NCI-H510A treated with DMSO at 0.1 percent for 48 hours (cell line): Measurements from ENCODE around the gene BCKDHB.

Source experiments
- DNase-seq: peaks from one replicate; lab custom pipeline; 2025; lab: John Stamatoyannopoulos, UW

BCKDHB gene

DNA sequence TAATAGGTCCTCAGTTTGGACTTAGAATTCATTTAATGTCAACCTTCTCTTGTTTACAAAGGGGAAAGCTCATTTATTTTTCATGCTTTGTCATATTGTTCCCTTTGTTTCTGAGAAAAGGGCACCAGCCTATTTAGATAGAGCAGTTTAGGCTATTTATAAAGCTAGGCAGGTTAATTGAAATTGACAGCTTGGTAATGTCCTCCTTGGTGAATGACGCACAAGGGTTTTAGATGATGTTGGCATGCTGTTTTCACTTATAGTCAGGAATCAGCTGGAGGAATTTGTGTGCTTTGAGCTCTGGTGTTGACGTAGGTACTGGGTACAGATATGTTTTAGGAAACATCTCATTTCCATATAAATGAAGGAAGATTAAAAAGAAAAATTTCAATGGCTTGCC, 45.2 kb downstream of the BCKDHB start:
- no peak for DNase-seq

DNA sequence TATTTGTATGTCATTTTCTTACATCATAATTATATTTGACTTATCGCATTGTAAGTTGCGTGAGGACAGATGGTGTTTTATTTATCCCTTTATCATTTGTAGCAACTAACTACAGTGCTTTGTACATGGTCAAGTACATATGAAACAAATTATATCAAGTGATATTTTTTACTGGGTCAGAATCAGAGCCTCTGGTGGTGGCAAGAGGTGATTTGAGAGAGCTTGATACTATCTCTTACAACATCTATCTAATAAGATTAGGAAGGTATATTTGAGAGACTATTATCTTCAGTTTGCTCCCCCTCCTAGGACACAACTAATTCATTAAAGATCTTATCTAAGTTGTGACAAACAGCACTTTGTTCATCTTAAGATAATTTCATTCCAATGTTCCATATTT, 47.7 kb downstream of the BCKDHB start:
- no peak for DNase-seq

DNA sequence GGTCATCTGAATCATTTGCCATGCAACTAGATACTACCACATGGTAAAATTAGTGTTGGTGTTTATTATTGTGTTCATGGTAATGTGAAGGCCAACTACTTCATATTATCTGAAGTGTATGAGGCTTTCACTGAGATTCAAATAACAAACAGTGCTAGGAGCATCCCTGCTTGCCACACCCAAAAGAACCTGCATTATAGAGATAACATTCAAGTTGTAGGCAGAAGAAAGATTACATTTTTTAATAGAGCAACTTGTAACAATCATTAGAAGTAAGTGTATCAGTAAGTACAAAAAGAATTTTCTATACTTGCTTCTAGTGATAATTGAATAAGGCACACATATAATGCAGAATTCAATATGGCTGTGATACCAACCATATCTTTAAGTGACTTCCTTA, 49.8 kb downstream of the BCKDHB start:
- DNase-seq: no peak

DNA sequence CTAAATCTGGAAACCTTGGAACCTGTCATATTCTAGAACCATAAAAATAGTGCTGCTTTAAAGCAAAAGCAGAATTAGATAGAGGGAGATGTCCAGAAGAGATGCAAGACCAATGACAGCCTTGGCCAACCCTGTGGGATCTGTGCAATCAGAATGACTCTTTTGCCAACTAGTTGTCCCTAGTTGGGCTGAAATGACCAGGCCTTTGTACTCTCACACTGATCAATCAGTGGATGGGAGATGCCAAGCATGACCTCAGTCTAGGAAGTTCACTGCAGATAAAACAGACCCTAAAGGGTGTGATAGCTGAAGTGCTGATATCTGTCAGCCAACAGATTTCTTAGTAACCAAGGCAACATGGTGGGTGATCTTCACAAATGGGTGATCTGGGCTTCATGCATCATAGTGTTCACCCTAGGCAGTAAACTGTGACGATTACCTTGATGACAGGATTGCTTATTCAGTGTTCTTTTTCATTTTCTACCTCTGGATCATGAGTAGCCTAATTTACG, 52.1 kb downstream of the BCKDHB start:
- no peak for DNase-seq

DNA sequence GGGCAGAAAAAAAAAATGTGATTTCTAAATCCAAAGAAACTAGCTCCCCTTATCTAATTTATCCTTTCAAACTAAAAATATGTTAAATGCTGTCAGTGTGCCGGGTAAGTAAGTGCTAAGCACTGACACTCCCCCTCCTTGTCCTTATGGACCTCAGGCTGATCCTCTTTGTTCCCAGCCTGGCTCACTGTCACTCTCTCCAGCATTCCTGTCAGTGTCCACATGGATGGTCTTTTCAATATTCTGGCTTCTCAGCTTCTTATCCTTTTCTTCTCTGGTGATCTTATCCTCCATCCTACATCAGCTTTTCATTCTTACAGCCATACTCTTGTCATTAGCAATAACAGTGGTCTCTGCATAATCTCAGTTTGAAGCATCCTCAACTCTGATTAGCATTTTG, 55.0 kb downstream of the BCKDHB start:
- no peak for DNase-seq

DNA sequence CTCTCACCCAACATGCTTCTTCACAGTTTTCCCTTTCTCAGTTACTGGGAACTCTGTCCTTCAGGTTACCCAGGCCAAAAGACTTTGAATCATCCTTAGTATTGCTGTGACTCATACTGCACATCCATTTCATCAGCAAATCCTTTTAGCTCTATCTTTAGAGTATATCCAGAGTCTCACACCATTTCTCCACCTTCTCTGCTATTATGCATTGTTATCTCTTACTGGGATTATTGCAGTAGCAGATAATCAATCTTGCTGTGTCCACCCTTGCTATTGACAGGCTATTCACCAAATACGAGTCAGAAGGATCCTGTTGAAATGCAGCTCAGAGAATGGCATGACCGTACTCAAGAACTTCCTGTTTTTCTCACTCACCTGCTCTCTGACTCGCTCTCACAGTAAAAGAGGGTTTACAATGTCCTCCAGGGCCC, 57.3 kb downstream of the BCKDHB start:
- DNase-seq: peak; percentile 39

DNA sequence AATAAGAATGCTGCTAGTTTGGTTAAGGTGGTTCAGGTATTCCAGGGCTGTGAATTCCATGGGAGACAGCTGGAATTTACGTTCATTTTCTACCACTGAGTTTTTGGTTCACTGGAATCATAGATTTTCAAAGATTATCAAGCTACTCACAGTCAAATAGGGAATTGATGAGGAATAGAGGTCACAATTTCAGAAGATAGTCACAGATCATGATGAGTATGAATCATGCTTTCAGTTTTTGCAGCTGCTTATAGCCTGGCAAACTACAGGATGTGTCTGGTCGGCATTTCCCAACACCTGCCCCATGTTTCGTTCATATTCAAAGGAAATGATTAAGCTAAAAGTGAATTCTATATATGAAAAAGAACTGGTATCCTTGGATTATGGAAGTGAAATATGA, 58.7 kb downstream of the BCKDHB start:
- DNase-seq: peak; percentile 6

DNA sequence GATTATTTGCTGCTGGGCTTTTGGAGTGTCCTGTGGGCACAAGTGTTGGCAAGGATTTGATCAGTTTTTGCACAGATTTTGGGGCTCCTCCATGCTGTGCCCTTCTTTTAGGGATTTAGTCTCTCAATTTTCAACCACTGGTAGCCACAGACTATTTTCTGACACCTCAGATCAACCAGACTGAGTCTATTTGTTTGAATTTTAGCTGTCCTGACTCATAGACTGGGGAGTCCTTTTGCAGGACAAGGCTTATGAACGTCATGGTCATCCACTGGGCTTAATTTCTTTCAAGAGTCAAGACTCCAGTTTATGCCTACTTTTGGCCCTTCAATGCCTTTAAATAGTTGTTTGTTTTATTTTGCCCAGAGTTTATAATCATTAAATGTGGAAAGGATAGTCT, 59.3 kb downstream of the BCKDHB start:
- DNase-seq: no peak

DNA sequence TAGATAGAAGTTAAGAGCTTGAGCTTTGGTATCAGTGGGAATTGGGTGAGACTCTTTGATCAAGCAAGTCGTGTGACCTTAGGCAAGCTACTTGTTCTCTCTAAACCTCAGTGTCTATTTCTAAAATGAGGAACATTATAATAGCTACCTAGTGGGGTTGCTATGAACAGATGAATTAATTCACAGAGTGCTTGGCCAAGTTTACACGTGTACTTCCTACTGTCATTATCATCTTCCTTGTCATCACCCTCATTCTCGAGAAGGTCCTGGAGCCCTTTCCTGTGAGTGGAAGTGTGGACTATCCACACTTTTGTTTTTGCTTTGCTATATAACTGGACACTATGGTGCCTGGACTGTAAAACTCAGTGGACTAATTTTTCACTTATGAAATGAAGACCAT, 64.0 kb downstream of the BCKDHB start:
- DNase-seq: no peak

DNA sequence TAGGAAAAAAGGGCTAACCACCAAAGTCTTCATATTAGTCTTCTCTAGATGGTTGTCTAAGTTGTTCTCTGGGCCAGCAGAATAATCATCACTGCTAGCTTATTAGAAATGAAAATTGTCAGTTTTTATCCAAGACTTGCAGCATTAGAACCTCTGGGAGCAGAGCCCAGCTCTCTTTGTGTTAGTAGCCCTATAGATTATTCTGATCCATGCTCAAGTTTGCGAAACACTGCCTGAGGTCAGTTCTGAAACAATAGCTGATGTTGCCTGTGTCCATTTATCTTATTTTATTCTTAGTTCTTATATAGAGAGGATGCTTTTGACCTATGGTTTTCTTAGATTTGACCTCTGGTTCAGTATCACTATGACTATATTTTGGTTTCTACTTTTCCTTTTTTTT, 66.9 kb downstream of the BCKDHB start:
- DNase-seq: no peak

DNA sequence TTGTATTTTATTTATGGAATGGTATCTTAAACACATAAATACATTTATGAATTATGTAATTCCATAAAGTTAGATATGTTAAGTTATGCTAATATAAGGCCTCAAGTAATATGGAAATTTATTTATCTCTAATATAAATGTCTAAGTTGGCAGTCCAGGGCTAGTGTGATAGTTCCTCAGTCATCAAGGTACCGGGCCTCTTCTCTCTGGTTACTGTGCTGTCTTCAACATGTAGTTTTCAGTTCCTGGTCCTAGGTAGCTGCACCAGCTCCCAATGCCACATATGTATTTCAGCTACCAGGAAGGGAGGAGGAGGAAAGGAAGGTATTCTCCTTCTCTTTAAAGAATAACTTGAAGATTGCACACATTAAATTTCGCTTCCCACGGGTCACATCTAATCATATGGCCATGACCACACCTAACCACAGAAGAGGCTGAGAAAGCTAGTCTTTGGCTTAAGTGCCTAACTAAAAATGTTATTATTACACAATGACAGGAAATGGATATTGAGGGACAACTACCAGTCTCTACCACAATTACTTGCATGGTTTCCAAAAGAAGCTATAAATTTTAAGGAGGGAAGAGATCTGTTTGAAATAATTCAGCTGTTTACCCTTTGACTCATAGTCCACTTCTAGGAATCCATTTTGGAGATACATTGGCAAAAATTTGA, 68.6 kb downstream of the BCKDHB start:
- no peak for DNase-seq

DNA sequence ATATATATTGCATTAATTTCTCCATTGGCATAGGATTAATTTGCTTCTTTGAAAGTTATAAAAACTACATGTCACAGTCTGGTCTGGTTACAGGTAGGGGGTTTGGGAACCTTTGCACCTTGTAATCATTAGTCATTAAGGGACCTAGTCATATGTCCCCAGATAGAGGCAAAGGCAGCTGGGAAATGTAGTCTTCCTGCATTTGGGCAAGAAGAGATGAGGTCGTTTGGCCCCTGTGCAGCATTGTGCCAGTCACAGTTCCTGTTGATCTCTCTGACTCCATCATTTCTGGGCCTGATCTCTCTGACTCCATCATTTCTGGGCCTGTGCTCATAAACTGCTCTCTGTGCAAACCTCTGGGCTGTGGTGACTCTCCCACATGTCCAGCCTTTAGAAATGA, 73.2 kb downstream of the BCKDHB start:
- no peak for DNase-seq

DNA sequence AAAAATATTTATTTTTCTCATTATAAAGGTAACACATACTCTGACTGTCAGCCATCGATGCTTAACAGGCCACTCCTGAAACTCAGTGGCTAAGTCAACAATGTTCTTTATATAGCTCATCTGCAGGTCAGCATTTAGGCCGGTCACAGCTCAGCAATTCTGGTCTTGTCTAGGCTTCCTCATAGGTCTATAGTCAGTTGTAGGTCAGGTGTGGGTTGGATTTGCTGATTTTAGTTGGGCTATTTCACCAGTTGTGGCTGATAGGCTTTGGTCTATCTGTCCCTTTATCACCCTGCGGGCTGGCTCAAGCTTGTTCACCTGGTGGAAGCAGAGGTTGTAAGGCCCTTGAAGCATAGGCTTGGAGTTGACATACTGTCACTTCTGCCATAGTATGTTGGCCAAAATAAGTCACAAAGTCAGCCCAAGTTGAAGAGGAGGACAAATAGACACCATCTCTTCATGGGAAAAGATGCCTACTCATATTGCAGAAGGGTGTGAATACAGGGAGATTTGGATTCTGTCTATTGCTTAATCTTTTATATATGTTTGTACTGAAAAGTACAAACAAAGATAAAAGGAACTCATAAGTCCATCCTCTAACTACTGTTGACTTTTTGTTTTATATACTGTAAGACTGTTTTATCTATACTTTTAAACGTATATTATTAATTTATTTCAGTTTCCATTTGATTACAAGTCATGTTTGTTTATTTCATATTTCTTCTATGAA, 75.0 kb downstream of the BCKDHB start:
- DNase-seq: peak; percentile 73

DNA sequence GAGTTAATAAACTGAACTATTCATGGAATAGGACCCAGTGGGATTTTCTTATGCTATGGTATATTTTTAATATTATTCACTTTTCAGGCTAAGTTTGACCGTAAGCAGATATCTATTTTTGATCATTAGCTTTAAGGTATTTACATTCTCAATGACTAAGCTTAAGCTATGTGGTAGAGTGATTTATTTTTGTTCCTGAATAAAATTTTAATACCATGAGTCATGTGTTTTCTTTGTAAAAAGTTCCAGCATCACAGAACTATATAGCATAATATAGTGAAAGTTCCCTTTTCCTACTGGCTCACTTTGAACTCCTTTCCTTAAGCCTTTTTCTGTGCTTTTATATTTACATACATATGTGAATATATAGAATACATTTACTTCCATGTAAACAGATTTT, 75.8 kb downstream of the BCKDHB start:
- DNase-seq: no peak

DNA sequence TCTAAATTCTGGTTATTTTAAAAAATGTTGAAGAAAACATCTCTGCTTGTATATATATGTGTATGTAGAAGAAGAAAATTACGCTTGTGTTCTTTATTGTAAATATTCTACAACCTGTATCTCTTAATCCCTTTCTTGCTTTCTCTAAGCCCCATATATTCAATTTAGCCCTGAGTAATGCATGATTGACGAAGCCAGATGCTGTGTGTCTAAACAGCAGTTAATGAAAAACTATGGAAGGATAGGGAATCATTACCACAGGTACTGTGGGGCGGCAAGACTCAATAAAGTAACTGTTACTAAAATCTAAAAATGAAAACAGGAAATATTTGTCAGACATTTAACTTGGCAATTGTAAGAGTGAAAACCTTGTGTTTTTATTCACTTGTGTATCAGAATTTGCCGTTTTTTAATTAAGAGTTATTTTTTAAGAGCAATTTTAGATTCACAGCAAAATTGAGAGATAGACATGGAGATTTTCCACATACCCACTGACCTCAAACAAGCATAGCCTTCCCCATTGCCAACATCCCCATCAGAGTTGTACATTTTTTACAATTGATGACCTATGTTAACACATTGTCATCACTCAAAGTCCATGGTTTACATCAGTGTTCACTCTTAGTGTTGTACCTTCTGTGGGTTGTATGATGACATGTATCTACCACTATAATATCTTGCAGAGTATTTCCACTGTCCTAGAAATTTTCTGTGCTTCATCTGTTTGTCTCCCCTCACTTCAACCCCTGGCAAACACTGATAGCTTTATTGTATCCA, 76.7 kb downstream of the BCKDHB start:
- no peak for DNase-seq

DNA sequence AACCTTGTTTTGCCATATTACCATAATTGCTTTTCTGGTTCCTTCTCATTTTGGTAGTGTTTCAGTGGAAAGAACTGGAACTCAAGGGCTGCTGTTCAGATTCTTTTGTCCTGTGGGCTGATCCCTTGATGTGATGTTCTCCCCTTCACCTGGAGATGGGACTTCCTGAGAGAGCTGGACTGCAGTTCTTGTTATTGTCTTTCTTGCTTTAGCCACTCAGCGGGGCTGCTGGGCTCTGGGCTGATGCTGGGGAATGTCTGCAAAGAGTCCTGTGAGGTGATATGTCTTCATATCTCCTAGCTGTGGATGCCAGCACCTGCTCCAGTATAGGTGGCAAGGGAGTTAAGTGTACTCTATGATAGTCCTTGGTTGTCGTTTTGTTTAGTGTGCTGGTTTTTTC, 79.0 kb downstream of the BCKDHB start:
- no peak for DNase-seq

DNA sequence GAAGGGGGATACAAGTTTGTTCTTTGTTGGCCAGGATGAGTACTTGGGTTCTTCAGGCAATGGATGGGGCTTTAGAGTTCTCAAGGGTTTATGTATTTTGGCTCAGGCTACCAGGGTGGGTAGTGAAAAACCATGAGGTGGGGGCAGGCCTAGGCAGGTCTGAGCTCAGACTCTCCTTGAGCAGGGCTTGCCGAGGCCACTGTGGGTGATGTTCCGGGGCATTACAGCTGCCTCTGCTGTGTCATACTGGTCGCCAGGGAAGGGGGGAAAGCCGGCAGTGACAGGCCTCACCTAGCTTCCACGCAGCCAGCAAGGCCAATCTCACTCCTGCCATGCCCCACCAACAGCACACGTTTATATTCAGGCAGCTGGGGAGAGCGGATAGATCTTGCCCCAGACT, 79.6 kb downstream of the BCKDHB start:
- DNase-seq: no peak

DNA sequence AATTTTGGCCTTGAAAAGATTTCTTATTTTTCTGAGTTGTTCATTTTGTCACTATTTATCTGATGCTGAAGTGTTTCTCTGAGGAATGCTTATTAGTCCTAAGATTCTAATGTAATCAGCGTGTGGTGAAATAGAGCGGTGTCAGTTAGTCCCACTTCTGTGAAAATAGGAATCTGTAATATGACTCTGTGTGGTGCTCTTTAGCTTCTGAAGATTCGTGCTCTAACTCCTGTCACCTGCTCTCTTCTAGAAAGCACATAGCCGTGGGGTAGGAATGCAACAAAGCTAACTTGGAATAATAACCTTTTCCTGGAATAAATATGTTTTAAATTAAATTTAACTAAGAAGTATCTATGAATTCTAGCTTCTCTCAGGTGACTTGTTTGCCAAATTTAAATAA, 90.4 kb downstream of the BCKDHB start:
- peak; percentile 42 for DNase-seq

DNA sequence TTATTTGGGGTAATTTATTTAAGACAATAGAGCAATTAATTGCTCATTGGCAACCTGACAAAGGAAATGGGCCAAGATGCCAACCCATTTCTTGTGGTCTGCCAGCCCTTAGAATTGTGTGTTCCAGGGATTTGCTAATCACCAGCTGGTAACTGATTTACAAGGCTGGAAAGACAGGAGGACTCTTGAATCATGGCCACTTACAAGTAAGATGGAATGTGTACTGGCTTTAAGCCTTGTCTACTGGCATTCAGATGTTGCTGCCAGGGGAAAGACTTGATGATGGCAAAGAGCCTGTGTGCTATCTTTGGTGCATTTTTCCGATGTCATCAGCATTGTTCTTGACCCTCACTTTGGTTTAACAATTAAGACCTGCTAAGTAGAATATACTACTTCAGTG, 91.0 kb downstream of the BCKDHB start:
- DNase-seq: no peak

DNA sequence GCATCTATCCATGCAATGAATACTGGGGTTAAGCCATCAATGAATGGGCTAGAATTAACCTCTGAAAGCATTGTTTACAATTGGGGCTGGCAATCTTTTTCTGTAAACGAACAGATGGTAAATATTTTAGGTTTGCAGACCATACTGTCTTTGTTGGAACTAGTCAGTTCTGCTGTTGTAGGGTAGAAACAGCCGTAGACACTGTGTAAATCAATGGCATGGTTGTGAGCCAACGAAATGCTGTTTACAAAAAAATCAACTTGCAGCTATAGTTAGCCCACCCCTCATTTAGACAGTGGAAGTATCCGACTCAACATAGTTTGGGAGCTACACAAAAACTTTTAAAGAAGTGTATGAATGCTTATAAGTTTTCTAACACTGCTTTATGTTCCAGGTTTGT, 91.5 kb downstream of the BCKDHB start:
- DNase-seq: no peak

DNA sequence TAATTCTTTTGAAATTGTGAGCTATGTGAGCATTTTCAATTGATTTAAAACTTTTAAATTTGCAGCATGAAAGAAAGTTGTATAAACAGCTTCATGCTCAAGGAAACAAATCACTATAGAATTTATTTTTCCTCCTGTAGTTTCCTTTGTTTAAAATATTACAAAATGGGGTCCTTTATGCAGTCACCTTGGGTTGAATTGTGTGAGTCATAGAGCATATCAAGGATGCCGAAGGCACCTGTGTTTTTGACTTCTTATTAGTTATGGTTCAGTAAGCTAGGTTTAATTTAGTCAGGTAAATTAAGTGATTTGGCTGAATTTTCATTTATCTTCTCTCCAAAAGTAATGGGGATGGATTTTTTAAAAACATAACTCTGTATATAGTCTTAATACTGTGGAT, 96.8 kb downstream of the BCKDHB start:
- no peak for DNase-seq

DNA sequence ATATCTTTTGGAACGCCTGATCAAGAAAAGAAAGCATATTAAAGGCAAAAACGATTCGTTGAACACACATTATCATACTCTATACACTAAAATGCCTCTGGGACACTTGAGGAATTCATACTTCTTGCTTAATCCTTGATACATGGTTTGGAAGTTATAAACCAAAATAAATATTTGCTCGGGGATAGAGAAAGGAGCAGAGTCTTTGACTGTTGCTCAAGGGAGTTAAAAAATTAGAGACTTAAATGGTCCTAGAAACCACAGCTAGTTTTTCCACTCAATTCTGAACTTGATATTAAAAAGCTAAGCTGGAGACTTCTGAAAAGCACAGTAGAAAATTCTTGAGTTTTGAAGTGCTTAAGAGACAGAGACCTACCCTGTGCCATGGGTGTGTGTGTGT, 98.9 kb downstream of the BCKDHB start:
- DNase-seq: no peak

DNA sequence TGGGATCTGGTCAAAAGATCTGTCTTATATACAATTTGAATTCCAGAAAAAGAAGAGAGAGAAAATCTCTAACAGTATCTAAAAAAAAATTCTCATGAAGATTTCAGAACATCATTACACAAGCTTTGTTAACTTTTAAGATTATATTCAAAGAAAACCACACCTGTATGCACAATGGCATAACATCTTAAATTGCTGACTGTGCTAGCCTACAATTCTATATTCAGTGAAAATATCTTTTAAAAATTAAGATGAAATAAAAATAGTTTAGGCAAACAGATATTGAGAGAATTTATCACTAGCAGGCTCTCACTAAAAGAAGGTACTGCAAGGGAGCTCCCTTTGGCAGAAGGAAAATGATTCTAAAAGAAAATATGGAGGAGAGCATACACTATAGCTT, 100.3 kb downstream of the BCKDHB start:
- DNase-seq: no peak
